ENCODE data around the gene TEAD4.

TEAD4 gene

DNA sequence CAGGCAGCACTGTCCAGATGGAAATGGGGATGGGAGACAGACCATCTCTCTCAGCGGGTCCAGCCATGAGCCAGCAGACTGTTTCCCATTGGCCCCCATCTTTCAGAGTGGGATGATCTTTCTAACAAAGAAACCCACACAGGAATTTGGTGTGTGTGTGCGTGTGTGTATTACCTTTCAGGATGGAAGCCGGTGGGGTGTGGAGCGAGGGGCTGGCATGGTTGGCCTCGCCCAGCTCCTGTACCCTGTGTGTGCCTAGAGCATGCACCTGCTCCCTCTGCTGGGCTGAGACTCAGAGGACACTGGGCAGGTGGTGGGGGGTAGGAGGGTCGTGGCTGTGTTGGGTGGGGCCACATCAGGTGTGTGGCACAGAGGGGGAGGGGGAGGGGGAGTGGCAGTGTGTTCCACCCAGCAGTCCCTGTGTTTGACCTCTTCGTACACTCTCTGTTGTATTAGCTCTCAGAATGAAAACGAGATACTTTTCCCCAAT is 85.0 kb downstream of the TEAD4 start:
- WGBS, 2 experiments: 82 to 87% methylated on average over 8 of the region's 8 CpGs
- Histone ChIP-seq H3K4me3 (ENCODE audit: insufficient read depth, low read depth, low read length) (no peak overlapping the region), H3K27ac (ENCODE audit: insufficient read depth, low read depth, low read length, poor library complexity, severe bottlenecking) (no peak overlapping the region), H3K36me3 (ENCODE audit: control insufficient read depth, insufficient read depth, low read length) (peaks cover 5% of the 10 kb centered on the region), H3K9me3 (ENCODE audit: control insufficient read depth, low read length) (no peaks in the 10 kb centered on the region), H3K27me3 (ENCODE audit: control insufficient read depth, insufficient read depth, low read length, poor library complexity, severe bottlenecking) (no peaks in the 10 kb centered on the region), H3K4me1 (ENCODE audit: control insufficient read depth, insufficient read depth, low read length) (peaks cover 6% of the 10 kb centered on the region)

DNA sequence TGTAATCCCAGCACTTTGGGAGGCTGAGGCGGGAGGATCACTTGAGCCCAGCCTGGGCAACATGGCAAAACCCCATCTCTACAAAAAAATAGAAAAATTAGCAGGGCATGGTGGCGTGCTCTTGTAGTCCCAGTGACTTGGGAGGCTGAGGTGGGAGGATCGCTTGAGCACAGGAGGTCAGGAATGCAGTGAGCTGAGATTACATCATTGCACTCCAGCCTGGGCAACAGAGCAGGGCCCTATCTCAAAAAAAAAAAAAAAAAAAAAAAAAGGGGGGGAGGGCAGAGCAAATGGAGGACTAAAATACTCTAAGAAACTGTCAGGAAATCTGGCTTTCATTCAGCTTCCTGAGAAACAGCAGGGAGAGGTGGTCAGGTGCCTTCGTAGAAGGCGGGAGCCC is 86.3 kb downstream of the TEAD4 start:
- WGBS, 2 experiments: 90 to 95% methylated on average over 5 of the region's 5 CpGs
- no peaks in the 10 kb centered on the region for H3K9me3 ChIP-seq (ENCODE audit: control insufficient read depth, low read length)
- H3K4me3 ChIP-seq (ENCODE audit: insufficient read depth, low read depth, low read length): no peak overlapping the region
- peaks cover 6% of the 10 kb centered on the region for H3K4me1 ChIP-seq (ENCODE audit: control insufficient read depth, insufficient read depth, low read length)
- H3K27me3 ChIP-seq (ENCODE audit: control insufficient read depth, insufficient read depth, low read length, poor library complexity, severe bottlenecking): no peaks in the 10 kb centered on the region
- H3K27ac ChIP-seq (ENCODE audit: insufficient read depth, low read depth, low read length, poor library complexity, severe bottlenecking): no peak overlapping the region
- peaks cover under 1% of the 10 kb centered on the region for H3K36me3 ChIP-seq (ENCODE audit: control insufficient read depth, insufficient read depth, low read length)

DNA sequence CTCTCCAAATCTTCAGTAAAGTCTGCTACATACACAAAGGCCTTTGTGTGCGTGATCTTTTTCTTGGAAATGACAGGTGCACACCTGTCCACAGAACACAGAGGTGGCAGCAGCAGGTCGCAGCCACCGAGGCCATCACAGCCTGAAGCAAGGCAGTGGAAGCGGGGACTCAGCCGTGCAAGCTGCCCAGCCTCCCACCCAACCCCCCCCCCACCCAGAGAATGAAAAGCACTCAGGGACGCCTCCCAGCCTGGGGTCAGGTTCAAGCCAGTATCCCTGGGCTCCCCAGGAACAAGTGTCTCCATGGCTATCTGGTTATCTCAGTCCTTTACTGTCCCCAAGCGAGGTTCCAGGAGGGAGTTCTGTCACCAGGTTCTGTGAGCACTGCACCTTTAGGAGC is 86.8 kb downstream of the TEAD4 start:
- H3K27ac ChIP-seq (ENCODE audit: insufficient read depth, low read depth, low read length, poor library complexity, severe bottlenecking): no peak overlapping the region
- WGBS, 2 experiments: 85 to 91% methylated on average over 7 of the region's 7 CpGs
- H3K27me3 ChIP-seq (ENCODE audit: control insufficient read depth, insufficient read depth, low read length, poor library complexity, severe bottlenecking): no peaks in the 10 kb centered on the region
- H3K9me3 ChIP-seq (ENCODE audit: control insufficient read depth, low read length): no peaks in the 10 kb centered on the region
- H3K36me3 ChIP-seq (ENCODE audit: control insufficient read depth, insufficient read depth, low read length): no peaks in the 10 kb centered on the region
- H3K4me3 ChIP-seq (ENCODE audit: insufficient read depth, low read depth, low read length): no peak overlapping the region
- peaks cover 6% of the 10 kb centered on the region for H3K4me1 ChIP-seq (ENCODE audit: control insufficient read depth, insufficient read depth, low read length)

DNA sequence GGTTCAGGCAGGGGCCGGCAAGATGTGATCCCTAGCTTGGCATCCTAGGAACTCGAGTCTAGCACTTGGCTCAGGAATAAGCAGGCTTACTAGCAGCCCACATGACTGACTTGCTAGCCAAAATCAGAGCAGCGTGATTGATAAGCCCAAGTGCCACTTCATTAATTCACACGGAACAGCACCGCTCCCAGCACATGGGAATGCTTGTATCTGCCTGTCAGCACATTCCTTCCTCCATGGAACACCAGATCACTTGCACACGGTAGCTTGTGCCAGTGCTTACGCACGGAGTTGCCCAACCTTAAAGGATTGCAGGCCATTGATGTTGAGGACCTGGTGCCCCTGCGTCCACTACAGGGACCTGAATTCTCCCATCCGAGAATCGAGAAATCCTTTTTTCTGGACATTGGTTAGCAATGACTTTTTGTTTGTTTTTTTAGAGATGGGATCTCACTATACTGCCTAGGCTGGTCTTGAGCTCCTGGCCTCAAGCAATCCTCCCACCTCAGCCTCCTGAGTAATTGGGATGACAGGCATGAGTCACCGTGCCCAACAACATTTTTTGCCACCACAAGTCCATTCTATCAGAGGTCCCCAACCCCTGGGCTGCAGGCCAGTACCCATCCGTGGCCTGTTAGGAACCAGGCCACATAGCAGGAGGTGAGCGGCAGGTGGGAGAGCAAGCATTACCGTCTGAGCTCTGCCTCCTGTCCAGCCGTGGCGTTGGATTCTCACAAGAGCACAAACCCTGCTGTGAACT is 87.4 kb downstream of the TEAD4 start:
- H3K36me3 ChIP-seq (ENCODE audit: control insufficient read depth, insufficient read depth, low read length): no peaks in the 10 kb centered on the region
- H3K27ac ChIP-seq (ENCODE audit: insufficient read depth, low read depth, low read length, poor library complexity, severe bottlenecking): no peak overlapping the region
- 89 to 91% methylated on average over 17 of the region's 17 CpGs for WGBS, 2 experiments
- H3K27me3 ChIP-seq (ENCODE audit: control insufficient read depth, insufficient read depth, low read length, poor library complexity, severe bottlenecking): no peaks in the 10 kb centered on the region
- no peaks in the 10 kb centered on the region for H3K9me3 ChIP-seq (ENCODE audit: control insufficient read depth, low read length)
- H3K4me3 ChIP-seq (ENCODE audit: insufficient read depth, low read depth, low read length): no peak overlapping the region
- H3K4me1 ChIP-seq (ENCODE audit: control insufficient read depth, insufficient read depth, low read length): peaks cover 6% of the 10 kb centered on the region

DNA sequence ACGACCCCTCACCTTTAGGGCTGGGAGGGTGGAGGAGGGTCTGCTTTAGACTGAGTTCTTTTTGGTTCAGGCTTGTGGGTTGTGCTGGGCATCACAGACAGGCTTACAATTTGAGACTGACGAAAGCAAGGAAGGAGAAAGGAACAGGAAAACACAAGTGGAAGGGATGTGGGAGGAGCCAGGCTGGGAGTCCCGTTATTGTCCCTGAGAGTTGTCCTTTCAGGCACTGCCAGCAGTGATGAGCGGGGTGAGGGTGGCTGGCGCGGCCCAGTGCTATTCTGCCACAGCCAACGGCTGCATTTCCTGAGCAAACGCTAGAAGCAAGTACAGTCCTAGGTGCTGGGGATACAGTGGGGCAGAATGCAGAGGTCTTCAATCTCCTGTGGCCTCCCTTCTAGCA is 88.8 kb downstream of the TEAD4 start:
- Histone ChIP-seq H3K9me3 (ENCODE audit: control insufficient read depth, low read length) (no peaks in the 10 kb centered on the region), H3K27me3 (ENCODE audit: control insufficient read depth, insufficient read depth, low read length, poor library complexity, severe bottlenecking) (no peaks in the 10 kb centered on the region), H3K27ac (ENCODE audit: insufficient read depth, low read depth, low read length, poor library complexity, severe bottlenecking) (no peak overlapping the region), H3K4me1 (ENCODE audit: control insufficient read depth, insufficient read depth, low read length) (peaks cover 6% of the 10 kb centered on the region), H3K36me3 (ENCODE audit: control insufficient read depth, insufficient read depth, low read length) (no peaks in the 10 kb centered on the region), H3K4me3 (ENCODE audit: insufficient read depth, low read depth, low read length) (no peak overlapping the region)
- 56 to 57% methylated on average over 8 of the region's 8 CpGs for WGBS, 2 experiments

DNA sequence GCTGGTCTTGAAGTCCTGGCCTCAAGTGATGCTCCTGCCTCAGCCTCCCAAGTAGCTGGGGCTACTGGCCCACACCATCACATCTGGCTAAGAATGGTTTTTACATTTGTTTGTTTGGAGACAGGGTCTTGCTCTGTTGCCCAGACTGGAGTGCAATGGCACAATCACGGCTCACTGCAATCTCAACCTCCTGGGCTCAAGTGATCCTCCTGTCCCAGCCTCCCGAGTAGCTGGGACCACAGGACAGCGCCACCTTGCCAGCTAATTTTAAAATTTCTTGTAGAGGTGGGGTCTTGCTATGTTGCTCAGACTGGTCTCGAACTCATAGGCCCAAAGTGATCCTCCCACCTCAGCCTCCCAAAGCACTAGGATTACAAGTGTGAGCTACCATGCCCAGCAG is 89.3 kb downstream of the TEAD4 start:
- Histone ChIP-seq H3K27ac (ENCODE audit: insufficient read depth, low read depth, low read length, poor library complexity, severe bottlenecking) (no peak overlapping the region), H3K36me3 (ENCODE audit: control insufficient read depth, insufficient read depth, low read length) (no peaks in the 10 kb centered on the region), H3K4me3 (ENCODE audit: insufficient read depth, low read depth, low read length) (no peak overlapping the region), H3K9me3 (ENCODE audit: control insufficient read depth, low read length) (no peaks in the 10 kb centered on the region), H3K4me1 (ENCODE audit: control insufficient read depth, insufficient read depth, low read length) (peaks cover 6% of the 10 kb centered on the region), H3K27me3 (ENCODE audit: control insufficient read depth, insufficient read depth, low read length, poor library complexity, severe bottlenecking) (no peaks in the 10 kb centered on the region)
- 94 to 95% methylated on average over 4 of the region's 4 CpGs for WGBS, 2 experiments

DNA sequence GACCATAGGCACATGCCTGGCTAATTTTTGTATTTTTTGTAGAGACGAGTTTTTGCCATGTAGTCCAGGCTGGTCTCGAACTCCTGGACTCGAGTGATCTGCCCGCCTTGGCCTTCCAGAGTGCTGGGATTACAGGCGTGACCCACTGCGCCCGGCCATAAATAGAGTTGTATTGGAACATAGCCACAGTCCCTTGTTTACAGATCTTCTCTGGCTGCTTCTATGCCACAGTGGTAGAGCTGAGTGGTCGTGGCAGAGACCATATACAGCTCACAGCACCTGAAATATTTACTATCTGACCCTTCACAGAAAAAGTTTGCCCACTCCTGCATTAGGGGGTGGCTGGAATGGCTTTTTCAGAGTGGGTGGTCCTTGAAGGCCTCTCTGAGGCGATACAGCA is 90.0 kb downstream of the TEAD4 start:
- H3K9me3 ChIP-seq (ENCODE audit: control insufficient read depth, low read length): no peaks in the 10 kb centered on the region
- 91 to 94% methylated on average over 9 of the region's 9 CpGs for WGBS, 2 experiments
- H3K27ac ChIP-seq (ENCODE audit: insufficient read depth, low read depth, low read length, poor library complexity, severe bottlenecking): no peak overlapping the region
- no peaks in the 10 kb centered on the region for H3K27me3 ChIP-seq (ENCODE audit: control insufficient read depth, insufficient read depth, low read length, poor library complexity, severe bottlenecking)
- no peak overlapping the region for H3K4me3 ChIP-seq (ENCODE audit: insufficient read depth, low read depth, low read length)
- no peaks in the 10 kb centered on the region for H3K36me3 ChIP-seq (ENCODE audit: control insufficient read depth, insufficient read depth, low read length)
- H3K4me1 ChIP-seq (ENCODE audit: control insufficient read depth, insufficient read depth, low read length): peaks cover 6% of the 10 kb centered on the region

DNA sequence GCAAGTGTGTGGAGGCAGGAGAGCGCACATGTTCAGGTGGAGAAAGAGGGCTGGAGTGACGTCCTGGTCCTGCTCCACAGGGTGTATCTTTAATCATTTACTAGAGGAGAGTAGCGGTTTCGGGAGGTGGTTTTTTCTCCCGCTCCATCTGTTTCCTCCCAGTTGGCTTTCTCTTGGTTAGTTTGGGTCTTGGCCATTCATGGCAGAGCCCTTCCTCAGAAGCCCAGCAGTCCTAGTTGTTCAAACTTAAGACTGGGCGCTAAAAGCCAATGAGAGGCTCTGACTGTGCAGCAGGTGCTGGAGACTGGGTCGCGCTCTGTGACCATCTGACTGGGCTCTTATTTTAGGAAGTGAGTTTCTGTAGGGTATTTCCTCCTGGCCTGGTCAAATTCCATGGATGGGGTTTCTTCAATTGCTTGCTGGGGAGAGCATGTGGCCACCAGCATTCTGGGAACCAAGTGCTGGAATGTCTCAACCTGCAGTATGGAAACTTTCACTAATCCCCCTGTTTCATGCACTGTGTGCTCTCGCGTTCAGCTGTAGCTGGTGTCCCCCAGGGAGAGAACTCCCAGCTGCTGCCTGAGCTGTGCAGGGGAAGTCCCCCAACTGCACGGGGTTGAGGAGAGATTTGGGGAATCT is 90.5 kb downstream of the TEAD4 start:
- WGBS, 2 experiments: 85 to 86% methylated on average over 11 of the region's 11 CpGs
- H3K9me3 ChIP-seq (ENCODE audit: control insufficient read depth, low read length): no peaks in the 10 kb centered on the region
- no peaks in the 10 kb centered on the region for H3K27me3 ChIP-seq (ENCODE audit: control insufficient read depth, insufficient read depth, low read length, poor library complexity, severe bottlenecking)
- peaks cover 6% of the 10 kb centered on the region for H3K4me1 ChIP-seq (ENCODE audit: control insufficient read depth, insufficient read depth, low read length)
- H3K36me3 ChIP-seq (ENCODE audit: control insufficient read depth, insufficient read depth, low read length): no peaks in the 10 kb centered on the region
- H3K27ac ChIP-seq (ENCODE audit: insufficient read depth, low read depth, low read length, poor library complexity, severe bottlenecking): no peak overlapping the region
- no peak overlapping the region for H3K4me3 ChIP-seq (ENCODE audit: insufficient read depth, low read depth, low read length)

DNA sequence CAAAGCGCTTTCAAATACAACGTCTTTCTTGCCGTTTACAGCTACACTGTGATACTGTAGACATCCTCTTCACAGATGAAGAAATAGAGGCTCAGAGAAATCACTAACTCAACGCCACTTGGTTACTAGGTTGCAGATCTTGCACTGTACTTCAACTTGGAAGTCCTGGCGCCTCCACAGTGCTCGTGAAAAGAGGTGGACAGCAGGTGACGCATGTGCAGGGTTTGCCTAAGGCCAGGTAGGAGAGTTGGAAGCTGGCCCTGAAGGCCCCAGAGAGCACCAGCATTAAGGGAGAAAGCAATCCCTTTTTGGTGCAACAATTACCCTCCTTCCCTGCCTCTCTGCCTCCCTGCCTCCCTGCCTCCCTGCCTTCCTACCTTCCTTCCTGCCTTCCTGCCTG is 95.2 kb downstream of the TEAD4 start:
- Histone ChIP-seq H3K4me1 (ENCODE audit: control insufficient read depth, insufficient read depth, low read length) (peaks cover 10% of the 10 kb centered on the region), H3K27me3 (ENCODE audit: control insufficient read depth, insufficient read depth, low read length, poor library complexity, severe bottlenecking) (no peaks in the 10 kb centered on the region), H3K9me3 (ENCODE audit: control insufficient read depth, low read length) (no peaks in the 10 kb centered on the region), H3K27ac (ENCODE audit: insufficient read depth, low read depth, low read length, poor library complexity, severe bottlenecking) (no peak overlapping the region), H3K4me3 (ENCODE audit: insufficient read depth, low read depth, low read length) (no peak overlapping the region), H3K36me3 (ENCODE audit: control insufficient read depth, insufficient read depth, low read length) (no peaks in the 10 kb centered on the region)
- WGBS, 2 experiments: 87 to 90% methylated on average over 7 of the region's 7 CpGs

DNA sequence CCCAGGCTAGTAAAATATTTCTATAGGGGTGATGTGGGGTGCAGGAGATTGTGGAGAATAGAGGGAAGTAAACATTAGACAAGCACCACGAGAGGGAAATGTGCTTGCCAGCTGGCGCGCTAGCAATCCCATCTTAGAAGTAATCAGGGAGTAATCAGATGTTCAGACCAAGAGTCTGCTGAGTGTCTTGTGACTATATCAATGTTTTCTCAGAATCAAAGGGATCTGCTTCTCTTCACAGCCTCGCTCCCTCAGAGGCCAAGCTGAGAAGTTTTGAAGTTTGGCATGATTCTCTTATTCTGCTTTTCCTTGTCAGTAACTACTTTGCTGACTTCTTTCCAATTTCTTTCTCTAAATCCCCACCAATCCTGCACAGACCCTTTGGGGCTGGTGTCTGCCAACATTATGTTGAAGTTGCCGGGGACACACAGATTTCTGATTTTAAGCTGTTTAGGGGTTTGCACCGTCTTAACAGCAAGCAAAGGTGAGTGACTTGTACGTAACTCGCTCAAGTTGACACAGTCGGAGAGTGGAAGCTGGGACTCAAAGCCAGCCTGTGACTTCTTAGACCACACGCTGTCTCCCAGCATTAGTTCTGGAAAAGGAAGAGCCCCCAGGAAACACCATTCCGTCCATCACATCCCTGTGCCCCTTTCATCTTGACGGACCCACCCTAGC is 96.0 kb downstream of the TEAD4 start:
- H3K9me3 ChIP-seq (ENCODE audit: control insufficient read depth, low read length): no peaks in the 10 kb centered on the region
- peaks cover 10% of the 10 kb centered on the region for H3K4me1 ChIP-seq (ENCODE audit: control insufficient read depth, insufficient read depth, low read length)
- no peak overlapping the region for H3K4me3 ChIP-seq (ENCODE audit: insufficient read depth, low read depth, low read length)
- H3K27ac ChIP-seq (ENCODE audit: insufficient read depth, low read depth, low read length, poor library complexity, severe bottlenecking): peak overlapping the region; percentile 60
- WGBS, 2 experiments: 72 to 74% methylated on average over 12 of the region's 12 CpGs
- no peaks in the 10 kb centered on the region for H3K36me3 ChIP-seq (ENCODE audit: control insufficient read depth, insufficient read depth, low read length)
- no peaks in the 10 kb centered on the region for H3K27me3 ChIP-seq (ENCODE audit: control insufficient read depth, insufficient read depth, low read length, poor library complexity, severe bottlenecking)
